Mesenchymal stem cell (in vitro differentiated cells and primary cell): Measurements from ENCODE around the gene PKNOX2.

ENCODE experiments used
- DNase-seq: peaks from one replicate; pipeline ENCODE4 v3.0.0-alpha.2; 2013
- H2AFZ ChIP-seq: one replicate; pipeline ENCODE4 v1.6.1; 2013; ENCODE audit warnings: low read depth, mild to moderate bottlenecking, control low read depth, inconsistent platforms, low read length, moderate library complexity
- H2AK5ac ChIP-seq: 2 replicates; pipeline ENCODE4 v1.6.1; 2013; ENCODE audit warnings: low read length, moderate library complexity, mild to moderate bottlenecking, inconsistent platforms; ENCODE audit not compliant: severe bottlenecking
- H2BK120ac ChIP-seq: one replicate; pipeline ENCODE4 v1.6.1; 2013; ENCODE audit warnings: low read depth, mild to moderate bottlenecking, inconsistent platforms, low read length, moderate library complexity
- H2BK12ac ChIP-seq, 2 experiments: one replicate each; pipeline ENCODE4 v1.6.1; 2013; ENCODE audit warnings: inconsistent platforms in 2 of 2, low read length in 2 of 2, mild to moderate bottlenecking in 2 of 2, moderate library complexity in 2 of 2, control low read depth in 1 of 2
- H2BK15ac ChIP-seq: one replicate; pipeline ENCODE4 v1.6.1; 2013; ENCODE audit warnings: mild to moderate bottlenecking, low read depth, inconsistent platforms; ENCODE audit not compliant: poor library complexity, severe bottlenecking
- H2BK5ac ChIP-seq: 2 replicates; pipeline ENCODE4 v1.6.1; 2013; ENCODE audit warnings: low read depth, mild to moderate bottlenecking, low read length, control low read depth, inconsistent platforms; ENCODE audit not compliant: poor library complexity, severe bottlenecking
- H3K14ac ChIP-seq, 2 experiments: one replicate each; pipeline ENCODE4 v1.6.1; 2013; ENCODE audit warnings: inconsistent platforms in 2 of 2, low read length in 2 of 2, control low read depth in 1 of 2, mild to moderate bottlenecking in 1 of 2, moderate library complexity in 1 of 2
- H3K18ac ChIP-seq, 2 experiments: one replicate each; pipeline ENCODE4 v1.6.1; 2013; ENCODE audit warnings: inconsistent platforms in 2 of 2, low read length in 2 of 2, control low read depth in 1 of 2, low read depth in 1 of 2, mild to moderate bottlenecking in 1 of 2
- H3K23ac ChIP-seq, 2 experiments: one replicate each; pipeline ENCODE4 v1.6.1; 2013; ENCODE audit warnings: inconsistent platforms in 2 of 2, low read length in 2 of 2, mild to moderate bottlenecking in 2 of 2, moderate library complexity in 2 of 2, control low read depth in 1 of 2
- H3K27ac ChIP-seq: 2 replicates; pipeline ENCODE4 v1.5.1; 2013; ENCODE audit warnings: mild to moderate bottlenecking, moderate library complexity, low read length, control low read depth, inconsistent platforms; ENCODE audit not compliant: poor library complexity, severe bottlenecking
- H3K27me3 ChIP-seq, 2 experiments: 2 replicates each; pipeline versions ENCODE4 v1.6.1 to v1.7.0; 2013; ENCODE audit warnings: low read length in 2 of 2, mild to moderate bottlenecking in 2 of 2, moderate library complexity in 2 of 2, control low read depth in 1 of 2, inconsistent platforms in 1 of 2; ENCODE audit not compliant: control insufficient read depth in 1 of 2, insufficient read depth in 1 of 2
- H3K36me3 ChIP-seq, 2 experiments: 2 replicates each; pipeline versions ENCODE4 v1.6.1 to v1.7.0; 2013; ENCODE audit warnings: low read length in 2 of 2, control low read depth in 1 of 2, inconsistent platforms in 1 of 2, low read depth in 1 of 2, mild to moderate bottlenecking in 1 of 2; ENCODE audit not compliant: insufficient read depth in 2 of 2, control insufficient read depth in 1 of 2
- H3K4ac ChIP-seq, 2 experiments: one replicate each; pipeline ENCODE4 v1.6.1; 2013; ENCODE audit warnings: inconsistent platforms in 2 of 2, low read length in 2 of 2, mild to moderate bottlenecking in 2 of 2, moderate library complexity in 2 of 2, control low read depth in 1 of 2, low read depth in 1 of 2
- H3K4me1 ChIP-seq: 2 replicates; pipeline ENCODE4 v1.6.1; 2013; ENCODE audit warnings: low read depth, low read length, control low read depth; ENCODE audit not compliant: control insufficient read depth, insufficient read depth
- H3K4me2 ChIP-seq: 2 replicates; pipeline ENCODE4 v1.6.1; 2013; ENCODE audit warnings: low read length, mild to moderate bottlenecking, inconsistent platforms; ENCODE audit not compliant: poor library complexity, severe bottlenecking
- H3K4me3 ChIP-seq, 2 experiments: 2 replicates each; pipeline versions ENCODE4 v1.5.1 to v1.7.0; 2013; ENCODE audit warnings: low read length in 2 of 2, mild to moderate bottlenecking in 2 of 2, control low read depth in 1 of 2, low read depth in 1 of 2; ENCODE audit not compliant: insufficient read depth in 1 of 2
- H3K79me1 ChIP-seq: replicated peaks from 2 replicates; pipeline ENCODE4 v1.6.1; 2013; ENCODE audit warnings: mild to moderate bottlenecking, control low read depth, low read length, inconsistent platforms; ENCODE audit not compliant: poor library complexity, severe bottlenecking
- H3K9ac ChIP-seq: 2 replicates; pipeline ENCODE4 v1.7.0; 2013; ENCODE audit warnings: mild to moderate bottlenecking, low read length, moderate library complexity
- H3K9me3 ChIP-seq: 2 replicates; pipeline ENCODE4 v1.7.0; 2013; ENCODE audit warnings: mild to moderate bottlenecking, low read length; ENCODE audit not compliant: control insufficient read depth
- H4K8ac ChIP-seq: one replicate; pipeline ENCODE4 v1.6.1; 2013; ENCODE audit warnings: inconsistent platforms, mild to moderate bottlenecking, low read length, moderate library complexity
- H4K91ac ChIP-seq: one replicate; pipeline ENCODE4 v1.6.1; 2013; ENCODE audit warnings: mild to moderate bottlenecking, low read length, inconsistent platforms
- WGBS: methylation state at CpG from one replicate; pipeline ENCODE4 v1.1.7; 2013; ENCODE audit warnings: mixed read lengths; 5-methylcytosine and 5-hydroxymethylcytosine counted together

Gene PKNOX2

GRCh38 chr11:125292100-125292499 lies 127.5 kb downstream of the PKNOX2 start:
- no peak overlapping the region for H3K4me3 ChIP-seq
- H2AFZ ChIP-seq, result no peak overlapping the region
- H2BK12ac ChIP-seq, result no peak overlapping the region
- H3K36me3 ChIP-seq, result peaks cover 0 to 34% of the 10 kb centered on the region in 2 experiments
- H2BK5ac ChIP-seq, result no peak overlapping the region
- no peak overlapping the region for H3K4me2 ChIP-seq
- no peak overlapping the region for H3K23ac ChIP-seq
- no peak overlapping the region for H4K8ac ChIP-seq
- H3K27ac ChIP-seq, result no peak overlapping the region
- H3K4me1 ChIP-seq, result peaks cover 38% of the 10 kb centered on the region
- H3K18ac ChIP-seq, result no peak overlapping the region
- H2AK5ac ChIP-seq, result no peak overlapping the region
- no peak overlapping the region for H3K9ac ChIP-seq
- no peak overlapping the region for H4K91ac ChIP-seq
- no peak overlapping the region for H3K14ac ChIP-seq
- peaks cover 0 to 58% of the 10 kb centered on the region in 2 experiments for H3K27me3 ChIP-seq
- H3K79me1 ChIP-seq, result peaks cover 30% of the 10 kb centered on the region
- no peak for DNase-seq
- no peak overlapping the region for H2BK120ac ChIP-seq
- no peaks in the 10 kb centered on the region for H3K9me3 ChIP-seq
- WGBS, result 96% methylated on average over 6 of the region's 6 CpGs
- H2BK15ac ChIP-seq, result no peak overlapping the region
- no peak overlapping the region for H3K4ac ChIP-seq

GRCh38 chr11:125293596-125293995 lies 129.0 kb downstream of the PKNOX2 start:
- no peak overlapping the region for H3K4me3 ChIP-seq
- no peak for DNase-seq
- H2AFZ ChIP-seq, result no peak overlapping the region
- H2BK12ac ChIP-seq, result no peak overlapping the region
- H2BK120ac ChIP-seq, result no peak overlapping the region
- H2AK5ac ChIP-seq, result peak overlapping the region; percentile 24
- WGBS, result 89% methylated on average over 4 of the region's 5 CpGs
- peaks cover 25% of the 10 kb centered on the region for H3K4me1 ChIP-seq
- H3K27me3 ChIP-seq, result peaks cover 0 to 54% of the 10 kb centered on the region in 2 experiments
- H3K4me2 ChIP-seq, result no peak overlapping the region
- no peak overlapping the region for H3K4ac ChIP-seq
- H3K79me1 ChIP-seq, result peaks cover 39% of the 10 kb centered on the region
- peaks cover 0 to 40% of the 10 kb centered on the region in 2 experiments for H3K36me3 ChIP-seq
- H3K18ac ChIP-seq, result no peak overlapping the region
- no peak overlapping the region for H3K27ac ChIP-seq
- no peak overlapping the region for H4K91ac ChIP-seq
- no peak overlapping the region for H2BK15ac ChIP-seq
- no peak overlapping the region for H3K9ac ChIP-seq
- no peak overlapping the region for H2BK5ac ChIP-seq
- H3K14ac ChIP-seq, result no peak overlapping the region
- no peaks in the 10 kb centered on the region for H3K9me3 ChIP-seq
- no peak overlapping the region for H3K23ac ChIP-seq
- no peak overlapping the region for H4K8ac ChIP-seq

GRCh38 chr11:125295931-125296330 lies 131.4 kb downstream of the PKNOX2 start:
- Histone ChIP-seq H4K8ac (no peak overlapping the region), H3K4me2 (no peak overlapping the region), H2AFZ (no peak overlapping the region), H3K4ac (no peak overlapping the region), H3K9me3 (no peaks in the 10 kb centered on the region), H2AK5ac (no peak overlapping the region), H3K14ac (no peak overlapping the region), H3K4me3 (no peak overlapping the region), H4K91ac (no peak overlapping the region), H3K27ac (no peak overlapping the region), H2BK120ac (no peak overlapping the region), H2BK15ac (no peak overlapping the region), H3K4me1 (peaks cover 14% of the 10 kb centered on the region), H3K23ac (no peak overlapping the region), H3K36me3 (peaks cover 0 to 39% of the 10 kb centered on the region in 2 experiments), H2BK12ac (no peak overlapping the region), H3K9ac (no peak overlapping the region), H3K79me1 (peaks cover 41% of the 10 kb centered on the region), H3K27me3 (peaks cover 0 to 49% of the 10 kb centered on the region in 2 experiments), H2BK5ac (no peak overlapping the region), H3K18ac (no peak overlapping the region)
- 81% methylated on average over 6 of the region's 6 CpGs for WGBS
- no peak for DNase-seq

- Histone ChIP-seq H3K4ac (no peak overlapping the region), H3K36me3 (peaks cover 0 to 40% of the 10 kb centered on the region in 2 experiments), H2AK5ac (no peak overlapping the region), H3K18ac (no peak overlapping the region), H2BK12ac (no peak overlapping the region), H4K8ac (no peak overlapping the region), H3K27me3 (peaks cover 0 to 43% of the 10 kb centered on the region in 2 experiments), H3K9me3 (no peaks in the 10 kb centered on the region), H2BK5ac (no peak overlapping the region), H2BK15ac (no peak overlapping the region), H3K4me1 (peaks cover 14% of the 10 kb centered on the region), H3K9ac (no peak overlapping the region), H3K79me1 (peaks cover 36% of the 10 kb centered on the region), H3K14ac (no peak overlapping the region), H3K4me3 (no peak overlapping the region), H2BK120ac (no peak overlapping the region), H4K91ac (no peak overlapping the region), H3K4me2 (no peak overlapping the region), H3K23ac (no peak overlapping the region), H3K27ac (no peak overlapping the region), H2AFZ (no peak overlapping the region)
- DNase-seq, result no peak
- 86% methylated on average over 7 of the region's 7 CpGs for WGBS
Measured at GRCh38 chr11:125297346-125297915, 132.9 kb downstream of the PKNOX2 start.
